ENCODE data around the gene MLLT3. TPM values are rescaled to one million over a fixed set of nuclear protein-coding genes. Genes with fewer than 3 reads are reported as not detected.

The MLLT3 gene
- total RNA-seq, 1 donor from 2014 or later: 39.1 TPM

GRCh38 chr9:20509466-20509865 is 112.8 kb downstream of the MLLT3 start:
- Histone ChIP-seq H3K4me2 (no peak overlapping the region), H3K9me3 (ENCODE audit: low read depth) (no peaks in the 10 kb centered on the region), H2AFZ (replicated peaks) (no peak overlapping the region), H3K27me3 (no peaks in the 10 kb centered on the region), H3K27ac (no peak overlapping the region), H3K4me1 (no peaks in the 10 kb centered on the region), H3K9ac (no peak overlapping the region), H3F3A (ENCODE audit: low read depth) (no peaks in the 10 kb centered on the region), H4K20me1 (ENCODE audit: low read depth) (no peaks in the 10 kb centered on the region), H3K4me3 (no peak overlapping the region), H3K36me3 (no peaks in the 10 kb centered on the region), H3K79me2 (ENCODE audit: low read depth) (no peaks in the 10 kb centered on the region)
- Mint-ChIP-seq H3K9me3 (peaks cover 5% of the 10 kb centered on the region), H3K27ac (no peak overlapping the region), H3K4me3 (no peak overlapping the region), H3K27me3 (ENCODE audit: insufficient read depth, low read depth) (no peaks in the 10 kb centered on the region), H3K4me1 (peaks cover 3% of the 10 kb centered on the region), H3K36me3 (peaks cover 5% of the 10 kb centered on the region)
- TF ChIP-seq CTCF (IDR thresholded peaks at IDR 0.05): no peak
- TF ChIP-seq EZH2phosphoT487 (IDR thresholded peaks at IDR 0.05): no peak
- TF ChIP-seq EZH2 (IDR thresholded peaks at IDR 0.05): no peak
- DNase-seq (ENCODE audit: low spot score): no peak

GRCh38 chr9:20508242-20508641 is 114.1 kb downstream of the MLLT3 start:
- Histone ChIP-seq H3K36me3 (no peaks in the 10 kb centered on the region), H2AFZ (replicated peaks) (no peak overlapping the region), H3K4me2 (no peak overlapping the region), H4K20me1 (ENCODE audit: low read depth) (no peaks in the 10 kb centered on the region), H3F3A (ENCODE audit: low read depth) (no peaks in the 10 kb centered on the region), H3K27ac (no peak overlapping the region), H3K9ac (no peak overlapping the region), H3K27me3 (no peaks in the 10 kb centered on the region), H3K9me3 (ENCODE audit: low read depth) (no peaks in the 10 kb centered on the region), H3K79me2 (ENCODE audit: low read depth) (no peaks in the 10 kb centered on the region), H3K4me3 (no peak overlapping the region), H3K4me1 (no peaks in the 10 kb centered on the region)
- Mint-ChIP-seq H3K4me3 (no peak overlapping the region), H3K27me3 (ENCODE audit: insufficient read depth, low read depth) (no peaks in the 10 kb centered on the region), H3K36me3 (peaks cover 8% of the 10 kb centered on the region), H3K9me3 (peaks cover 10% of the 10 kb centered on the region), H3K4me1 (peaks cover 3% of the 10 kb centered on the region), H3K27ac (no peak overlapping the region)
- TF ChIP-seq CTCF (IDR thresholded peaks at IDR 0.05) (no peak), EZH2 (IDR thresholded peaks at IDR 0.05) (no peak), EZH2phosphoT487 (IDR thresholded peaks at IDR 0.05) (no peak)
- no peak for DNase-seq (ENCODE audit: low spot score)

- Histone ChIP-seq H3K4me1 (no peaks in the 10 kb centered on the region), H3K79me2 (ENCODE audit: low read depth) (no peaks in the 10 kb centered on the region), H4K20me1 (ENCODE audit: low read depth) (no peaks in the 10 kb centered on the region), H3K27ac (no peak overlapping the region), H3F3A (ENCODE audit: low read depth) (no peaks in the 10 kb centered on the region), H2AFZ (replicated peaks) (no peak overlapping the region), H3K9ac (no peak overlapping the region), H3K9me3 (ENCODE audit: low read depth) (no peaks in the 10 kb centered on the region), H3K36me3 (no peaks in the 10 kb centered on the region), H3K4me2 (no peak overlapping the region), H3K27me3 (no peaks in the 10 kb centered on the region), H3K4me3 (no peak overlapping the region)
- Mint-ChIP-seq H3K27ac (no peak overlapping the region), H3K9me3 (peaks cover 11% of the 10 kb centered on the region), H3K4me1 (peaks cover 3% of the 10 kb centered on the region), H3K27me3 (ENCODE audit: insufficient read depth, low read depth) (no peaks in the 10 kb centered on the region), H3K4me3 (no peak overlapping the region), H3K36me3 (peaks cover 8% of the 10 kb centered on the region)
- DNase-seq (ENCODE audit: low spot score): no peak
- TF ChIP-seq CTCF (IDR thresholded peaks at IDR 0.05): no peak
- TF ChIP-seq EZH2phosphoT487 (IDR thresholded peaks at IDR 0.05): no peak
- no peak for TF ChIP-seq EZH2 (IDR thresholded peaks at IDR 0.05)
Observed at GRCh38 chr9:20507431-20507830, 114.9 kb downstream of the MLLT3 start.
